Measurements from ENCODE around the gene GCH1. TPM values are rescaled to one million over a fixed set of nuclear protein-coding genes. Genes with fewer than 3 reads are reported as not detected.

The GCH1 gene
- polyA plus RNA-seq, 3 donors: 55.3 to 68.6 (median 63.3) TPM

DNA sequence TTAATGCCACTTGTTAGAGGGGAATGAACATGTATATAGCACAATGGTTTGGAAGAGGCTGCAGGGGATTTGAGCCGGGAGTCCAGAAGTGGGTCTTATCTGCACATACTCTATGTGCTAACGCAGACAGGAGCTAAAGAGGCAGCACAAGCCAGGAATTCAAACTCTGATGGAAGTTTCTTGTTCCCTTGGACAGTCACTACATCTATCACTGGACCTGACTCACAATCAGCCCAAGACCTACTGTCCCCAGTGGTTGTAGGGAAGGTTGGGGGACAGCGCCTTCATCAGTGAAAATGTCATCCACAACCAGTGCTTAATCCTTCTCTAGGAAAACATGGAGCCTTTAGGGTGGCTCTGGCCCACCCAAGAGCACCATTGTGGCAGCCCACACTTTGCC is 107.8 kb downstream of the GCH1 start:
- peaks cover 7 to 18% (median 15%) of the 10 kb centered on the region in 7 donors for H3K9me3 Mint-ChIP-seq
- WGBS (ENCODE audit: insufficient coverage): no CpG with 5 or more reads among the region's 3 CpGs
- no peak overlapping the region for H3K4me3 Mint-ChIP-seq
- intact Hi-C loops (cut with micrococcal nuclease): no loop called here
- H3K36me3 ChIP-seq (replicated peaks in 1 of 2; ENCODE audit: control insufficient read depth in 1 of 2, insufficient read depth in 2 of 2, low read length in 2 of 2): peaks cover 6 to 12% of the 10 kb centered on the region in 2 donors
- H3K4me1 Mint-ChIP-seq: peaks cover 4% of the 10 kb centered on the region
- peaks cover 0 to 3% of the 10 kb centered on the region in 2 donors for H3K27me3 ChIP-seq (ENCODE audit: control insufficient read depth in 2 of 2, insufficient read depth in 2 of 2, low read length in 2 of 2)
- DNase-seq: no peak
- H3K4me1 ChIP-seq (ENCODE audit: control insufficient read depth in 1 of 2, insufficient read depth in 2 of 2, low read length in 2 of 2): peaks cover 0 to 17% of the 10 kb centered on the region in 2 donors
- TF ChIP-seq, protein P1, sequence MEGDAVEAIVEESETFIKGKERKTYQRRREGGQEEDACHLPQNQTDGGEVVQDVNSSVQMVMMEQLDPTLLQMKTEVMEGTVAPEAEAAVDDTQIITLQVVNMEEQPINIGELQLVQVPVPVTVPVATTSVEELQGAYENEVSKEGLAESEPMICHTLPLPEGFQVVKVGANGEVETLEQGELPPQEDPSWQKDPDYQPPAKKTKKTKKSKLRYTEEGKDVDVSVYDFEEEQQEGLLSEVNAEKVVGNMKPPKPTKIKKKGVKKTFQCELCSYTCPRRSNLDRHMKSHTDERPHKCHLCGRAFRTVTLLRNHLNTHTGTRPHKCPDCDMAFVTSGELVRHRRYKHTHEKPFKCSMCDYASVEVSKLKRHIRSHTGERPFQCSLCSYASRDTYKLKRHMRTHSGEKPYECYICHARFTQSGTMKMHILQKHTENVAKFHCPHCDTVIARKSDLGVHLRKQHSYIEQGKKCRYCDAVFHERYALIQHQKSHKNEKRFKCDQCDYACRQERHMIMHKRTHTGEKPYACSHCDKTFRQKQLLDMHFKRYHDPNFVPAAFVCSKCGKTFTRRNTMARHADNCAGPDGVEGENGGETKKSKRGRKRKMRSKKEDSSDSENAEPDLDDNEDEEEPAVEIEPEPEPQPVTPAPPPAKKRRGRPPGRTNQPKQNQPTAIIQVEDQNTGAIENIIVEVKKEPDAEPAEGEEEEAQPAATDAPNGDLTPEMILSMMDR (IDR thresholded peaks at IDR 0.05): no peak
- no peak overlapping the region for H3K9ac ChIP-seq (ENCODE audit: insufficient read depth, low read length, poor library complexity, severe bottlenecking)
- no peaks in the 10 kb centered on the region for H4K20me1 ChIP-seq (ENCODE audit: insufficient read depth, low read length)
- no peak overlapping the region for H2AFZ ChIP-seq (ENCODE audit: insufficient read depth, low read depth, low read length, poor library complexity, severe bottlenecking)
- H3K27me3 Mint-ChIP-seq (ENCODE audit: low read depth in 3 of 3): peaks cover 4 to 5% (median 5%) of the 10 kb centered on the region in 3 donors
- H3K27ac Mint-ChIP-seq: no peak overlapping the region
- H3K27ac ChIP-seq (ENCODE audit: low read depth in 1 of 2, low read length in 2 of 2): no peak overlapping the region
- peaks cover 12% of the 10 kb centered on the region in 2 donors for H3K9me3 ChIP-seq (replicated peaks in 1 of 2; ENCODE audit: control insufficient read depth in 1 of 2, insufficient read depth in 1 of 2, low read length in 2 of 2)
- no peak overlapping the region for H3K4me2 ChIP-seq (replicated peaks; ENCODE audit: extremely low read depth, low read length, poor library complexity, severe bottlenecking)
- H3K4me3 ChIP-seq (replicated peaks in 1 of 3; ENCODE audit: low read depth in 2 of 3, low read length in 3 of 3): no peak overlapping the region
- H3K79me2 ChIP-seq (ENCODE audit: insufficient read depth, low read length): no peaks in the 10 kb centered on the region
- H3K36me3 Mint-ChIP-seq: peaks cover 11 to 13% of the 10 kb centered on the region in 2 donors

DNA sequence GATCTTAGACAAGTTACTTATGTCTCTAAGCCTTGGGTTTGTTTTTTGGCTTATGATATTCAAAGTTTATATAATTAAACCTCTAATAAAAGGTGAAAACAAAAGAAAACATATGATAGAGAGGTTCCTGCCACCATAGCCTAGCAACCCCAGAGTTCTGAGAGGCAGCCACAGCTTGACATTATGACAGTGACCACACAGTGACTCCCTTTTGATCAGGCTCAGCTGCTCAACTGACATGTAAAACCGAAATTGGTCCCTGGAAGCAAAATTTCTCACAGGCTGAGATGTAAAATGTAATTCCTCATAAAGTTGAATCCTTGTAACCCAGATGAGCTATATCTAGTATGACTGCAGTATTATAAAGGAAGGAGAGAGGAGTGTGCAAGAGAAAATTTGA is 108.5 kb downstream of the GCH1 start:
- no peak for DNase-seq
- H3K36me3 ChIP-seq (replicated peaks in 1 of 2; ENCODE audit: control insufficient read depth in 1 of 2, insufficient read depth in 2 of 2, low read length in 2 of 2): peaks cover 10 to 18% of the 10 kb centered on the region in 2 donors
- 100% methylated on average over 1 of the region's 1 CpG for WGBS (ENCODE audit: insufficient coverage)
- H3K9ac ChIP-seq (ENCODE audit: insufficient read depth, low read length, poor library complexity, severe bottlenecking): no peak overlapping the region
- peaks cover 0 to 3% of the 10 kb centered on the region in 2 donors for H3K27me3 ChIP-seq (ENCODE audit: control insufficient read depth in 2 of 2, insufficient read depth in 2 of 2, low read length in 2 of 2)
- TF ChIP-seq, protein P1 (IDR thresholded peaks at IDR 0.05): no peak
- no peak overlapping the region for H3K4me2 ChIP-seq (replicated peaks; ENCODE audit: extremely low read depth, low read length, poor library complexity, severe bottlenecking)
- H3K36me3 Mint-ChIP-seq: peaks cover 15 to 17% of the 10 kb centered on the region in 2 donors
- H4K20me1 ChIP-seq (ENCODE audit: insufficient read depth, low read length): no peaks in the 10 kb centered on the region
- H3K9me3 ChIP-seq (replicated peaks in 1 of 2; ENCODE audit: control insufficient read depth in 1 of 2, insufficient read depth in 1 of 2, low read length in 2 of 2): peaks cover 12% of the 10 kb centered on the region in 2 donors
- H3K27me3 Mint-ChIP-seq (ENCODE audit: low read depth in 3 of 3): peaks cover 4 to 5% (median 5%) of the 10 kb centered on the region in 3 donors
- H3K27ac Mint-ChIP-seq: no peak overlapping the region
- no peak overlapping the region for H3K4me3 ChIP-seq (replicated peaks in 1 of 3; ENCODE audit: low read depth in 2 of 3, low read length in 3 of 3)
- H3K4me1 Mint-ChIP-seq: peaks cover 4% of the 10 kb centered on the region
- H3K4me1 ChIP-seq (ENCODE audit: control insufficient read depth in 1 of 2, insufficient read depth in 2 of 2, low read length in 2 of 2): peaks cover 0 to 17% of the 10 kb centered on the region in 2 donors
- H3K27ac ChIP-seq (ENCODE audit: low read depth in 1 of 2, low read length in 2 of 2): no peak overlapping the region
- no peak overlapping the region for H3K4me3 Mint-ChIP-seq
- no peaks in the 10 kb centered on the region for H3K79me2 ChIP-seq (ENCODE audit: insufficient read depth, low read length)
- H2AFZ ChIP-seq (ENCODE audit: insufficient read depth, low read depth, low read length, poor library complexity, severe bottlenecking): no peak overlapping the region
- intact Hi-C loops (cut with micrococcal nuclease): no loop called here
- H3K9me3 Mint-ChIP-seq: peaks cover 7 to 18% (median 15%) of the 10 kb centered on the region in 7 donors
